Neural crest cell (in vitro differentiated cells): ENCODE measurements around the gene PLCH1. TPM values are rescaled to one million over a fixed set of nuclear protein-coding genes. Genes with fewer than 3 reads are reported as not detected.

ENCODE experiments used
- DNase-seq: peaks from one replicate; pipeline ENCODE4 v3.0.0; 2021; ENCODE audit warnings: low read depth, mixed read lengths, low spot score
- H3K27ac Mint-ChIP-seq: one replicate; pipeline ENCODE4 v1.8.0; 2021; ENCODE audit warnings: mild to moderate bottlenecking, mixed read lengths; ENCODE audit not compliant: unreplicated experiment
- H3K27me3 Mint-ChIP-seq: 2 replicates; pipeline ENCODE4 v1.8.0; 2021; ENCODE audit warnings: low read depth, mild to moderate bottlenecking, mixed read lengths
- H3K36me3 Mint-ChIP-seq: 2 replicates; pipeline ENCODE4 v1.8.0; 2021; ENCODE audit warnings: low read depth, mild to moderate bottlenecking, mixed read lengths
- H3K4me1 Mint-ChIP-seq: 2 replicates; pipeline ENCODE4 v1.8.0; 2021; ENCODE audit warnings: mixed read lengths
- H3K4me3 Mint-ChIP-seq: one replicate; pipeline ENCODE4 v1.8.0; 2021; ENCODE audit warnings: mild to moderate bottlenecking, mixed read lengths
- H3K9me3 Mint-ChIP-seq: 2 replicates; pipeline ENCODE4 v1.8.0; 2021; ENCODE audit warnings: mixed read lengths
- total RNA-seq: library from RNA; stranded (reverse); gene quantifications from 2 replicates; pipeline ENCODE4 v1.2.1, GENCODE V29; 2021
- TF ChIP-seq, protein P1 (sequence below): fragments of 200-600 bp; sonication (generic); conservative IDR thresholded peaks from 2 replicates; pipeline ENCODE4 v1.5.0; 2021; ENCODE audit warnings: antibody characterized with exemption, mild to moderate bottlenecking

The PLCH1 gene
- total RNA-seq, 1 donor from 2014 or later: 22.4 TPM

DNA sequence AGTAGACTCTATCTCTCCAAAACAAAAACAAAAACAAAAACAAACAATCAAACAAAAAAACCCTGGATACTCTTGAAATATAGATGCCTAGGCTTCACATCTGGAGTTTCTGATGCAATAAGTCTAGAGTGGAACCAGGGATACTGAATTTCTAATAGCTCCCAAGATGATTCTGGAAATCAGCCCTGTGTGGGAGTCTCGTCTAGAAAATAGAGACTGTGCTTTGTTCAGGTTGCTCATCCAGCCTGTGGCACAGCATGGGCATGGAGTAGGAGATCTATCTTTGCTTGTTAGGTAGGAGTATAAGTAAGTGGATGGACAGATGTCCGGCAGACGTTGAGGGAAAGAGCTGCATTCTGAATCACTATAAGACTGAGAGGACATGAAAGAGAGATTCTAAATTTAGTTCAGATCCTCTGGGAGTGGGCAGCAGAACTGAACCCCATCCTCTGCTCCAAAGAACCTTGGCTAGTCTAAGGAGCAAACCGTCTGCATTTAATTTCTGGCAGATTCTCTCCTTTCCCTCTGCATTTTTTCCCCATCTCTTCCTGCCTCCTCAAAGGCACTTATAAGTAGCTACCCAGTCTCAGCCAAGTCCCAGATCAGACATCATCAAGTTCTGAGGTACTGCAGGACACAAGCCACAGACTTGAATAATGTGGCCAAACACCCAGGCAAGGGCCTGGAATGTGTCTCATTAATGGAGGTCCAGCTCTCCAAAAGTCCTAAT, 358.8 kb downstream of the PLCH1 start:
- no peak overlapping the region for H3K4me3 Mint-ChIP-seq
- no peak for DNase-seq
- H3K36me3 Mint-ChIP-seq: no peaks in the 10 kb centered on the region
- TF ChIP-seq, protein P1, sequence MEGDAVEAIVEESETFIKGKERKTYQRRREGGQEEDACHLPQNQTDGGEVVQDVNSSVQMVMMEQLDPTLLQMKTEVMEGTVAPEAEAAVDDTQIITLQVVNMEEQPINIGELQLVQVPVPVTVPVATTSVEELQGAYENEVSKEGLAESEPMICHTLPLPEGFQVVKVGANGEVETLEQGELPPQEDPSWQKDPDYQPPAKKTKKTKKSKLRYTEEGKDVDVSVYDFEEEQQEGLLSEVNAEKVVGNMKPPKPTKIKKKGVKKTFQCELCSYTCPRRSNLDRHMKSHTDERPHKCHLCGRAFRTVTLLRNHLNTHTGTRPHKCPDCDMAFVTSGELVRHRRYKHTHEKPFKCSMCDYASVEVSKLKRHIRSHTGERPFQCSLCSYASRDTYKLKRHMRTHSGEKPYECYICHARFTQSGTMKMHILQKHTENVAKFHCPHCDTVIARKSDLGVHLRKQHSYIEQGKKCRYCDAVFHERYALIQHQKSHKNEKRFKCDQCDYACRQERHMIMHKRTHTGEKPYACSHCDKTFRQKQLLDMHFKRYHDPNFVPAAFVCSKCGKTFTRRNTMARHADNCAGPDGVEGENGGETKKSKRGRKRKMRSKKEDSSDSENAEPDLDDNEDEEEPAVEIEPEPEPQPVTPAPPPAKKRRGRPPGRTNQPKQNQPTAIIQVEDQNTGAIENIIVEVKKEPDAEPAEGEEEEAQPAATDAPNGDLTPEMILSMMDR: no peak
- peaks cover 9% of the 10 kb centered on the region for H3K4me1 Mint-ChIP-seq
- H3K9me3 Mint-ChIP-seq: no peaks in the 10 kb centered on the region
- H3K27me3 Mint-ChIP-seq: no peaks in the 10 kb centered on the region
- no peak overlapping the region for H3K27ac Mint-ChIP-seq

DNA sequence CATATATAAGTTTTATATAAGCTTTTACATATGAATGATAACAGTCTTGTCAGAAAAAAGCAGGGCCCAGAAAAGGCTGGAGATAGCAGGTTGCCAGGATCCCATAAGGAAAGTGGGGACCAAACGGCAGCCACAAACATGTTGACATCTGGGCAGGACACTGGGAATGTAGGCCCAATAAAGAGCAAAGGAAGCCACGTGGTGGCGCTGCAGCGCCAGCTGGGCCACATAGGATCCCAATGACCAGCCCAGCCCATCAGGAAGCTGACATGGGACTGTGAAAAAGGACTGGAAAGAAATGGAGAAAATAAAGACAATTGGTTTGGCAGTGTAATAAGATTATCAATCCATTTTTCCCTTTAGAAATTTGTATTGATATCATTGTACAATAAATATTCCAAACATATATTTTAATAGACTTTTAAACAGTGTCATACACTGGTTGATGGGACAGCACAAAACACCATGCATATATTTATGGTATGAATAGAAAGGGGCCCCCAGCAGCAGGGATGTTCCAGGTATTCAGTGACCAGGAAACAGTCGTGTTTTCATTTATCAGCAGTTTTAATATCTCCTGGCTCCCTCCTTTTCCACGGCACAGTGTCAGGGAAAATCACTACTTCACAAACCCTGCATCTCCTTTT, 362.4 kb downstream of the PLCH1 start:
- H3K27ac Mint-ChIP-seq: no peak overlapping the region
- TF ChIP-seq, protein P1: peak; percentile 87
- H3K4me3 Mint-ChIP-seq: no peak overlapping the region
- peak; percentile 75 for DNase-seq
- H3K9me3 Mint-ChIP-seq: no peaks in the 10 kb centered on the region
- H3K27me3 Mint-ChIP-seq: no peaks in the 10 kb centered on the region
- peaks cover 9% of the 10 kb centered on the region for H3K4me1 Mint-ChIP-seq
- H3K36me3 Mint-ChIP-seq: no peaks in the 10 kb centered on the region

GRCh38 chr3:155377847-155378246, 367.0 kb downstream of the PLCH1 start:
- DNase-seq: no peak
- TF ChIP-seq, protein P1: no peak
- H3K36me3 Mint-ChIP-seq: no peaks in the 10 kb centered on the region
- H3K27ac Mint-ChIP-seq: no peak overlapping the region
- H3K4me3 Mint-ChIP-seq: no peak overlapping the region
- no peaks in the 10 kb centered on the region for H3K9me3 Mint-ChIP-seq
- no peaks in the 10 kb centered on the region for H3K27me3 Mint-ChIP-seq
- H3K4me1 Mint-ChIP-seq: peaks cover 6% of the 10 kb centered on the region

DNA sequence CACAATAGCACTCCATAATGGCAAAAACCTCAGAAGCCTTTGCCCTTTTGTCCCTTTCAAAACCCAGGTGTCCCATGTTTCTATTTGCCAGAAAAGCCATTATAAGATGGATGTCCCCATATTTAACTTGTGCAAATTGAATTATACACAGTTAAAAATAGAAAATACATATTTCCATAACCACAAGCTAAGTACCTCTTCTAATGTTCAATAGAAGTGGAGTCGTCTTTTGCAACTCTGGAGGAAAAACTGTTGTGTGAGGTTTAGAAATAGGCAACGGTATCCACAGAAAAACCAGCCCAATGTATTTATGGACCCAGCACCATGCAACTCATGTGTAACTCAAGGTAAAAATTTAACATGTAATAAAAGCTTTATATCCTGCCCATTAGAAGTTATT, 367.8 kb downstream of the PLCH1 start:
- no peaks in the 10 kb centered on the region for H3K27me3 Mint-ChIP-seq
- TF ChIP-seq, protein P1: no peak
- no peak overlapping the region for H3K4me3 Mint-ChIP-seq
- no peaks in the 10 kb centered on the region for H3K36me3 Mint-ChIP-seq
- no peak overlapping the region for H3K27ac Mint-ChIP-seq
- H3K9me3 Mint-ChIP-seq: no peaks in the 10 kb centered on the region
- peaks cover 2% of the 10 kb centered on the region for H3K4me1 Mint-ChIP-seq
- no peak for DNase-seq

DNA sequence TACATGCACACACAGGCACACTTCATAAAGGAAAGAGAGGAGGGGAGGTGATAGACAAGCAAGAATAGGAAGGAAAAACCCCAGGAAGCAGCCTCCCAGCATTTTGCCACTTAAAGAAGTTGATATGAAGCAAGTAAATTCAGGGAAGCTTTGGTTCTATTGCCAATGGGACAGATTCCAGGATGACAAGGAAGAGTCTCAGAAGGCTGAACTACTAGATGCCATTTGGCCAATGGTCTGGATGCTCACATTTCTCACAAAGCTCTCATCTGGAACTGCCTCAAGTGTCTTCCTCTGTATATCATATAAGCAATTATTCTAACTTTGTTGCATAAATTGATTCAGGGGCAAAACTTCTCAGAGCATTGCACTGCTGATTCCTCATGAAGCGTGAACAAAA, 372.6 kb downstream of the PLCH1 start:
- Mint-ChIP-seq H3K4me1 (peaks cover 34% of the 10 kb centered on the region), H3K9me3 (no peaks in the 10 kb centered on the region), H3K4me3 (no peak overlapping the region), H3K27ac (no peak overlapping the region), H3K36me3 (peaks cover 2% of the 10 kb centered on the region), H3K27me3 (no peaks in the 10 kb centered on the region)
- TF ChIP-seq, protein P1: no peak
- DNase-seq: no peak
